Medulla oblongata (tissue), 1 donor: ENCODE data around the gene ENTPD8.
A peak's percentile ranks its signal among the peaks of the same experiment; 100 is the strongest.

Experiments
- DNase-seq: peaks from one replicate; pipeline ENCODE4 v3.0.0-alpha.2; 2015; ENCODE audit errors: extremely low spot score

Gene ENTPD8

DNA sequence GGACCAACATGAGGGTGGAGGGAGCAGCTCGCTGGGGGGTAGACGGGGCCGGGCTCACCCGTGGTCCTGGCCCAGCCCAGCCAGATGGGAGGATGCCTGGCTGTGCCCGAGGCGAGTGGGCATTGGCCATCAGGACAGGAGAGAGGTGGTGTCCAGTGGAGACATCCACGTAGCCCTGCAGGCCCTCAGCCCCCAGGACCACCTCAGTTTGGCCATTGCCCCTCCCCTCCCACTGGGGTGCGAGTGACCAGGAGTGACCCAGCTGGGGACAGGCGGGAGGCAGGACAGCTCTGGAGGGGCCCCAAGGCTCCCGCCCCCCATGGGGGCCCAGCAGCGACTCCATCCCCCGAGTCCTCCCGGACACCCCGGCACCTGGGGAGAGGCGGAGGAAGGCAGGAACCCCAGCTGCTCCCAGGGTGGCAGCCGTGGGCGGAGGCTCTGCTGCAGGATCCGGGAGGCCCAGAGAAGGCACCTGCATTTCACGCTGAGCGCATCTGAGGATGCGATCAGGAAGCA is 9.7 kb downstream of the ENTPD8 start:
- DNase-seq, result no peak

DNA sequence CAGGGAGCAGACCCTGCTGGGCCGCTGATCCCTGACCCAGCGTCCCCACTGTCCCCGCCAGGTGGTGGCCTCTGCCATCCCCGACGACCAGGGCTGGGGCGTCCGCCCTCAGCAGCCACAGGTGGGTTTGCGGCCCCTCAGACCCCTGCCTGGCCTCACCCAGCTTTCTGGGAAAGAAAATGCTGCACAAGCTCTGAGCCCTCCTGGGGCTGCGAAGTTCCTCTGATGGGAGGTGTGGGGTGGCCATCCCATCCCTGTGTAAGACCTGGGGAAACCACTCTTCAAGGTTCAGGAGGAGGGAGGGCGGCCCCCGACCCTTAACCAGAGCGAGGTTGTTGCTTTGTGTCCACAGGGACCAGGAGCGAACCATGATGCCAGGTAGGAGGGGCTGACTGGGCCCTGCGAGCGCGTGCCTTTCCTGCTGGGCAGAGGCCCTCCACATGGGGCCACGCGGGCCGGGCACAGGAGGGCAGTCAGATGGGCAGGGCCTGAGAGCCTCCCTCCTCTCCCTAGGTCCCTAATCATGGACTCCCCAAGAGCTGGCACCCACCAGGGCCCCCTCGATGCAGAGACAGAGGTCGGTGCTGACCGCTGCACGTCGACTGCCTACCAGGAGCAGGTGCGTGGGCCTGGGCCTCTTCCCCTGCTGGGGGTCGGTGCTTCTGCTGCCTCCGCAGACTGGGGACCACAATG is 10.3 kb downstream of the ENTPD8 start:
- DNase-seq, result no peak

DNA sequence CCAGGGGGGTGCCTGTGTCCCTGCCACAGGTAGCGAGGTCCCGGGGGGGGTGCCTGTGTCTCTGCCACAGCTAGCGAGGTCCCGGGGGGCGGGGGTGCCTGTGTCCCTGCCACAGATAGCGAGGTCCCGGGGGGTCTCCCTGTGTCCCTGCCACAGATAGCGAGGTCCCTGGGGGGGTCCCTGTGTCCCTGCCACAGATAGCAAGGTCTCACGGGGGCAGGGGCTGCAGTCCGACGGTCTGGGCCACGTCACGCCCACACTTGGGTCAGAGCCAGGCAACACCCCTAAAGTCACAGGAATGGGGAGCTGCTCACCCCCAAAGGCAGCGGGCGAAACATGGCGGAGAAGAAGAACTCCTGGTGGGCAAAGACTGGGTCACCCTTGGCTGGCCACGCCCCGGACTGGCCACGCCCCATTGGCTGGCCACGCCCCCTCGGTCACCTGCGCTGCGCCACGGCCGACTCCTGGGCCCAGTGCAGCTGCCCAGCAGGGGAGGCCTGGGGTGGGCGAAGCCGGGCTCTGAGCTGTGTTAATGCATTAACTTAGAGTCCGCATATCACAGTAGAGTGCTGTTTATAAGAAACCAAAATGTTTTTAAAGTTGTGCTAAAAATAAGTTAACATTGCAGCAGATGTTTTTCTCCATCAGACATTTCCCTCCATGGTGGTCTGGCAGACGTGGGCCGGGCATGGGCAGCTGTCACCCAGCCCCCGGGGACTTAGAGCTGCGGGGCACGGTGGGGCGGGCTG is 11.0 kb downstream of the ENTPD8 start:
- DNase-seq, result no peak

DNA sequence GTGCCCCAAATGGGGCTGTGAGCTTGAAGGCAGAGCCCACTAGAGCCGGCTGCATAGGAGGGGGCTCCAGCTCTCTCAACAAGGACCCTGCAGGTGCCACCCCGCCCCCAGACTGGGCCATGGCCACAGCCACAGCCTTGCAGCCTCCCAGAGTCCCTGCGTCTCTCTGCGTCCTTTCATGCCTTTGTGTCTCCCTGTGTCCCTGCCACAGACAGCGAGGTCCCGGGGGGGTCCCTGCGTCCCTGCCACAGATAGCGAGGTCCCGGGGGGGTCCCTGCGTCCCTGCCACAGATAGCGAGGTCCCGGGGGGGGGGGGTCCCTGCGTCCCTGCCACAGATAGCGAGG is 11.6 kb downstream of the ENTPD8 start:
- no peak for DNase-seq

DNA sequence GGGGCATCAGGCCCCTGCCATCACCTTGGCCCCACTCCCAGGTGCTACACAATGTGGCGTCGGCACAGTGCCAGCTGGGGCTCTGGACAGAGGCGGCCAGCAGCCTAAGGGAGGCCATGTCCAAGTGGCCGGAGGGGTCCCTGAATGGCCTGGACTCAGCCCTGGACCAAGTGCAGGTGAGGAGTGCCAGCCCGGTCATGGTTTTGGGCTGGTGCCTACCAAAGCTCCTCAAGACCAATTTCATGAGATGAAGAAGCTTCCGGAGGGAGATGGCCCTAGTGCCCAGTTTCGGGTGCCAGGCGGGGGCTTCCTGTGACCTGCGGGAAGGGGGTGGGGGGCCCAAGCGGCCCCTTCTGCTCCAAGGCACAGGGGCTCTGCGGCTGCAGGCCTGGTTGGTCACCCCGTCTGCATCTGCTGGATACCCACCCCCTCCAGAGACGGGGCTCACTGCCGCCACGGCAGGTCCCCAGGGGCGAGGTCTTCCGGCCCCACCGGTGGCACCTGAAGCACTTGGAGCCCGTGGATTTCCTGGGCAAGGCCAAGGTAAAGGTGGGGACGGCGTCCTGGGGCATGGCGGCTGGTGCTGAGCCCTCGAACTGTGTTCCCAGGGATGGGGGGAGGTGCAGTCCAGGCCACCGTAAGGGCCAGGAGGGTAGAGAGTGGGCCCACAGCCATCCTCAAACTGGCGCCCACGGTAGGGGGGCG is 12.2 kb downstream of the ENTPD8 start:
- DNase-seq, result no peak

DNA sequence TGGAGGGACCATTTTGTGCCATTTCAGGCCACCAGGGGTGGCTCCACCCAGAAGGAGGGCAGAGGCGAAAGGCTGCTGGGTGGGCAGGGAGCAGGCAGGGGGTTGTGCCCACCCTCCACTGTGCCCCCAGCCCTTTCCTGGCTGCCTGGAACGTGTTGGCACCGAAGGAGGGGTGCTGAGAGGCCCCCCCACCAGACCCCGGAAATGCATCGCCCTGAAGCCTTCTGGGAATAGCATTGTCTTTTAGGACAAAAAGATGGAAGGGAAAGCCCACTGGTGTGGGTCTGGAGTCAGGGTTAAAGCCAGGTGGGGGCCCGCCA is 12.9 kb downstream of the ENTPD8 start:
- no peak for DNase-seq

DNA sequence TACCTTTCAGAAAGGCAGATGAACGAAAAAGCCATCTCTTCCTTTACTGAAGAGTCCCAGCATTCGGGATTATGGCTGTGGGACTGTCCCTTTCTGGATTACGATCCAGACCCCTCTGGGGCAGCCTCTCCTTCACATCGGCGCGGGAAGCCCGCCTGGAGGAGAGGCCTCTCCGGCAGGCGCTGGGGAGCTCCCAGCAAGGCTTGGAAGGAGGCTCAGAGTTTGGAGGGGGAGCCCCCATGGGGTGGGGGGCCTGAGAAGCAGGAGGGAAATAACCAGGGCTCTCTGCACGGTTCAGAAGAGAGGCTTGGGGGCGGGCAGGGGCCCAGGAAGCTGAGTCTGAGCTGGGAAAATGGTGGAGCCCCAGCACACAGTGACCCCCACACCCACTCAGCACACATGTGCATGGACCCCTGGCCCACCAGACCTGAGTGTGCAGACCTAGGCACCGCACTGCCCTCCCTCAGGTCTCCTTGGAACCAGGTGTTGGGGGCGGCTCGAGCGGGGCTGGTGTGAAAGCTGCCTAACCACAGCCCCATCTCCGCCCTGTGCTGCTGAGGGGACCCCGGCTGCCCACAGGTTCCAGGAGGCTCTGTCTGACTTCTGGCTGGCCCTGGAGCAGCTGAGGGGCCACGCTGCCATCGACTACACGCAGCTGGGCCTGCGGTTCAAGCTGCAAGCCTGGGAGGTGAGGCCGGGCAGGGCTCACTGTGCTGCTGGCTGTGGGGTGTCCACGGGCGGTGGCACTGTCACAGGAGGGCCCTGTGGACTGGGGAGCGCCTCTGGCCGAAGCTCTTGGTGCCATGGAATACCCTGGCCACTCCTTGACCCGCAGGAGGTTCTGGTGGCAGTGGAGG is 13.5 kb downstream of the ENTPD8 start:
- DNase-seq, result no peak

DNA sequence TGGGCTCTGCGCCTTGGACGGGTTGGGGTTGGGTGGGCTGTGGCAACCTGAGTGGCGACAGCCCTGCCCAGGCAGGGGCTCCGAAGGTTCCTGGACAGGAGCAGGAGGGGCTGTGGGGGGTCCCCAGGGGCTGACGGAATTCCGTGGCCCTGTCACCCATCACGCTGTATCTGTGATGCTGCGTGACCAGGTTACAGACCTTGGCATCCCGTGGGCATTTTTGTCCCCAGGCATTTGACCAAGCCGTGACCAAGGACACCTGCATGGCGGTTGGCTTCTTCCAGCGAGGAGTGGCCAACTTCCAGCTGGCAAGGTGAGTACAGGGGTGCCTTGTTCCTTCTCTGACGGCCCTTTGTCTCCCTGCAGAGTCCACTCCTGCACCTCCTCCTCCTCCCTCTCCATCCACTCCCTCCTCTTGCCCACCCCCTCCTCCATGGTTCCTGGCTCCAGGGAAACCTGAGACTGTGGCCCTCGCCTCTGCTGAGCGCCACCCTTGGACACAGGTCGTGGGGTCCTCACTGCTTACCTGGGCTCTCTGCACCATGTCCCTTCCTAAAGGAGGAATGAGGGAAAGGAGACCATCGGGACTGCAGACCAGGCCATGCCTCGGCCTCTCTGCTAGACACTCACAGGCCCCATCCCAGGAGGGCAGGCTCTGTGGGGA is 15.0 kb downstream of the ENTPD8 start:
- no peak for DNase-seq

DNA sequence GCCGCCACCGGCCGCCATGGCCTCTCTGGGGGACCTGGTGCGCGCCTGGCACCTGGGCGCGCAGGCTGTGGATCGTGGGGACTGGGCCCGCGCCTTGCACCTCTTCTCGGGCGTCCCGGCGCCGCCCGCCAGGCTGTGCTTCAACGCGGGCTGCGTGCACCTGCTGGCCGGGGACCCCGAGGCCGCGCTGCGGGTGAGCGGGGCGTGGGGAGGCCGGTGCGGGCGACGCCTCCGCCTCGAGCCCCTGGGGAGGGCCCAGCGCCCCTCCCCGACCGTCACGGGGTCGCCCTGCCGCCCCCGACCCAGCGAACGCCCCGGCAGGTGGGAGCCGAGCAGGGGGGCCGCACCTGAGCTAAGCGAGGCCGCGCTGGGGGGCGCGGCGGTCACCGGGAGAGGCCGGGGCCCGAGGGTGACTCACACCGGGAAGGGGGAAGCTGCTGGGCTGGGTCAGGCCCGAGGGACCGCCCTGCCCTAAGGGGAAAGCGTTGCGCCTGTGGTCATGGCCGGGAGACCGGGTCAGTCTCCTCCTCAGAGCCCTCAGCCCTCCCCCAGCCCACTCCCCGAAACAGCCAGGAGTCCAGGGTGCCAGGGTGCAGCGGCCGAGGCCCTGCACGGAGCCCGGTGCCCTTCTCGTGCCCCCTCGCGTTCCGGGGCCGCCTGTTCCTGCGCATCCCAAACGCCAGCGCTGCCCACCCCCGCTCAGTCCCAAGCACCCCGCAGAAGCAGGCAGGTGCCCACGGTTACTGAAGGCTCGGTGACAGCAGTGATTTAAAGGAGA is 17.5 kb downstream of the ENTPD8 start:
- no peak for DNase-seq

DNA sequence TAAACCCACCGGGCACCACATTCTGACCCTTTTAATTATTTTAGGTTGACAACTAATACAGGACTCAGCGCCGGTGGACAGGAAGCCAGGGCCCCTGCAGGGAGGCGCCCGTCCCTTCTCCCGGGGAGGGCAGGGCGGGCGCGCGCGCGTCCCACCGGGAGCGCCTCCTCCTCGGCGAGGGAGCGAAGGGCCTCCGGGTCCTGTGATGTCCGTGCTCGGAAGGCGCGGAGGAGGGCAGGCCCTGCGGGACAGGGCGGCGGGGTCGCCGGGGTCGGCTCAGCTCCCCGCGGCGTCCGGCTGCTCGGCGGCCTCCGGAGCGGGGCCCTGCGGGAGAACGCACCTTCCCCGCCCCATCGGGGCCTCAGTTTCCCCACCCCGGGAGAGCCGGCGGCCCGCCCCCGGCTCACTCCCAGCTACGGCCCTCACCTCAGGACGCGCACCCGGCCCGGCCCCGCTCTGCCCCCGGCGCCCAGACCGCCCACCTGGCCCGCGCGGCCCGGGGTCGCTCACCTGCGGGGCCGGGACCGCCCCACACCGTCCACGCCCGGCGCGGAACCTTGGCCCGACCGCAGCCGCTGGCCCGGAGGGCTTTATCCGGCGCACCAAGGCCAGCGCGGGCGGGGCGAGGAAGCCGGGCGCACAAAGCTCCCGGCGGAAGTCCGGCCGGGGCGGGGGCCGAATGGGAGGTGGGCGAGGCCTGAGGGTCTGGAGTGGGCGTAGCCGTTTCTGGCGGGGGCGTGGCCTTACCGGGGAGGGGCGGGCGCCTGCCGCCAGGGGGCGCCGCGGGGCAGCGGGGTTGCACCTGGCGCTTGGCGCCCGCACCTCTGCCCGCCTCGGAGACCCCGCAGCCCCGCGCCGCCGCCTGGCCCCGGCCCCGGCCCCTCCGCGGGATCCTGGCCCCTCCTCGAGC is 18.3 kb downstream of the ENTPD8 start, which contains the start of the genes EXD3 and NOXA1:
TSS of gene EXD3 (minus strand) at position 559 of the 910 bp plus-strand sequence. CDS start 27,805 bp downstream, outside the sequence.
TSS of gene NOXA1 (plus strand) at position 790 of the 910 bp plus-strand sequence. CDS start 137 bp downstream, outside the sequence.
- DNase-seq, result peak; percentile 95

DNA sequence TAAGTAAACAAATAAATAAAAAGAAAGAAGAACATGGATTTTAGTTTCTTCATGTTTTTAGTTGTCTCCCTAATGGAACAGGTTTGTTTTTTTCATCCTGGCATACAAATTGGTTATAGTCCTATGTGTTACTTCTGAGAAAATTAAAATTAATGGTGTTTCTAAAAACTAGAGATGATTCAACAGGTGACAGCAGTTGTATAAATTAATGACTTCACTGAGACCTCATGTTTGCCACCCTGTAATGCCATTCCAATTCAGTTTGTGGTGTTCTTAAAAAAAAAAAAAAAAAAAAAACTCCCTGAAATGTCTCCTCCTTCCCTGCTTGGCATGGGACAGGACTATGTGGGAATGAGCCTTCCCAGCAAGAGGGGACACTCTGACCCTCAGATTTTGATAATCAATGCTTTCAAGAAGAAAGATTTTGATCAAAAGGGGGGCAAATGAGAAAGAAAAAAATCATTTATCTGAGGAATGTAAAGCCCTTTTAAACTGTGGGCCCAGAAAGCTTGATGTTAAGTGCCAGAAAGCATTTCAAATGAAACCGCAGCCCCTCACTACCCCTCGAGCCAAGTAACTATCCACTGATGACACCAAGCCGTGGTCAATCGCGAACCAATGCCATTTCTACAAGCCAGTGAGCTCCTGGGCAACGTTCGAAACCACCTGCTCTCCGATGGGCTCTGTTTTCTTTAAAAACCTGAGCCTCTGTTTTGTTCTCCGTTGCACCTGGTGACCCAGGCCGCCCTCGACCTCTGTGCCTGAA is 19.1 kb downstream of the ENTPD8 start:
- DNase-seq, result no peak

DNA sequence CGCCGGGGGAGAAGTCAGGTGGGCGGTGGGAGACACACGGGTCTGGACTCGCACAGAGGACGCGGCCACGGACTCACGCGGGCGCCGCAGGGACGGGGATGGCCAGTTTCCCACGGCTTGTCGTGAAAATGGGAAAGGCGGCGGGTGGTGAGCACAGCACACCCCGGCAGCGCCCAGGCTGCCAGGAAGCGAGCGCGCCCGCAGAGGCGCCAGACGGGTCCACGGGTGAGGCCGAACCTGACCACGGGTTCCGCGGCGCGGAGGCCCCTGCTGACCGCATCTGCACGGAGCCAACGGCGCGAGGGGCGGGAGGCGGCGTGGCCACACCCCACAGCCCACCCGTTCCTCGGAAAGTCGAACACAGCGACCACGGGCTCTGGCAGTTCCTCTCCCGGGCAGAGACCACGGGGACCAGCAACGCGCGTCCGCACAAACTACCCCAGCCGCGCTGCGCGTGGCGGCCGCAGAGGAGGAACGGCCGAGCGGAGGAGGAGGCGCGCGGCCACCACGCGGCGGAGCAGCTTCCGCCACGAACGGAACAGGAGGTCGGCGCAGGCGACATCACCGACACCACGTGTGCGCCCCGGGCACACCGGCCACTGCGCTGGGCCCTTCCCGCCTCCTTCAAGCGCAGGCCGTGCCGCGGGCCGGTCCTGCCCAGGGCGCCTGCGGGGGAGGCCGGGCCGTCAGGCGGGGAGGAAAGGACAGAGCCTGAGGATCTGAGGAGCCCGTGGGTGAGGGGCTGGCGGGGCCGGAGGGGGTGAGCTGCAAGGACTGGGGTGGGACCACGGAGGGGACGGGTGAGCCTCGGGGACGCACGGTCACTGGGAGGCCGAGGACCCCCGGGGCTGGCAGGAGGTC is 23.8 kb downstream of the ENTPD8 start:
- no peak for DNase-seq

DNA sequence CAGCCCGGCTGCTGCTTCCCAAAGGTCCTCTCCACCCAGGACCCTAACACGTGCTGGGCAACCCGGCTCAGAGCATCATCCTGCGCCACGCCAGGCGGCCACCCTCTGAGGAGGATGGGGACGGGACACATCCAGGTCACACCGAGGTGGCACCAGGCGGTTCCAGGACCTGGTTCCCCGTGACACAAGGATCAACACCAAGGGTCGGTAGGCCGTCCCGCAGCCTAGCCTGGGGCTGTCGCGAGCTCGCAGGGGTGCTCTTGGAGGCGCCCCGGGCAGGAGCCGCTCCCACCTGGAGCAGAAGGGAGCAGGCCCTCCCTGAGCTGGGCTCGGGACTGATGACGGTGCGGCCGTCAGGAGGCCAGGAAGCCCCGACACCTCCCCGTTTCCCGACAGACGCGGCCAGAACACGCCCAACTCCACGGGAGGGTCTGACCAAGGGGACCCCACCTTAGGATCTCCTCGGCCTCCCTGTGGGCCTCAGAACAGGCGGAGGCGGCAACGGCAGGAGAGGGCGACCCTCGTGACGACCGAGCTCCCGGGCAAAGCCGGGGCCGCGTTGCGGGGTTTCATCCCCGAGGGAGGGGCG is 24.5 kb downstream of the ENTPD8 start:
- no peak for DNase-seq

DNA sequence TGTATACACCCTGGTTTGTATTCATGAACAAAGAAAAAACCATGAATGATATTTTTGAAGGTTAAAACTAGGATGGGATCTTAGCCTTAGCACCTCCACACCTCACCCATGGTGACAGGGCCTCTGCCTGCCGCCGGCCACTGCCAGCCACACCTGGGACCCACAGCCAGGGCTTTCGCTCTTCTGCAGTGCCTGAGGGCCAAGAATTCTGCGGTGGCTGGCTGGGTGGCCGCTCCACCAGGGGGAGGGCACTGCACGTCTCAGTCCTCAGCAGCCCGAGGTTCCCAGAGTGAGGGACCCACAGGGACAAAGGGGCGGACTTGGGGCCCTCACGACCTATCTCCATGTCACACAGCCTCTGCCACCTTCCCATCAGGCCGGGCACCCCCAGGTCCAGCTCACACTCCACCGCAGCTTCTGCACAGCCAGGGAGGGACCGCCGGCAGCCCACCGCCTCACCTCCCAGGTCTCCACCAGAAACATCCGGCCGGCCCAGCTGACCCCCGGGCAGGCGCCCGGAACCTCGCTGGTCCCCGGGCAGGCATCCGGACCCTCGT is 25.1 kb downstream of the ENTPD8 start:
- no peak for DNase-seq

DNA sequence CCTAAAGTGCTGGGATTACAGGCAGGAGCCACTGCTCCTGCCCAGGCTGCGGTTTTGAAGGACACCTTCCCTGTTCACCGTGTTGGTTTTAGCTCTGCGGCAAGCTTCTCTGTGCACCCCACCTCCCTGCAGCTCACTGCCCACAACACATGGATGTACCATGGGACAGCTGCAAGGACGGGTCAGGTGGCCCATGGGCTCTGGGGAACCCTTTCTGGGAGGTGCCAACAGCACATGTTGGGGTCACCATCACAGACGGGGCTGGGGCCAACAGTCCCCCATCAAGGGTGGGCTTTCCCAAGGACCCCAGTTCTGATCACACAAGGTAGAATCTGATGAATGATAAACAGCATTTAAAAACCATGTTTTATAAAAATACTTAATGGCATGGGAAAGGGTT is 25.7 kb downstream of the ENTPD8 start:
- DNase-seq, result no peak

DNA sequence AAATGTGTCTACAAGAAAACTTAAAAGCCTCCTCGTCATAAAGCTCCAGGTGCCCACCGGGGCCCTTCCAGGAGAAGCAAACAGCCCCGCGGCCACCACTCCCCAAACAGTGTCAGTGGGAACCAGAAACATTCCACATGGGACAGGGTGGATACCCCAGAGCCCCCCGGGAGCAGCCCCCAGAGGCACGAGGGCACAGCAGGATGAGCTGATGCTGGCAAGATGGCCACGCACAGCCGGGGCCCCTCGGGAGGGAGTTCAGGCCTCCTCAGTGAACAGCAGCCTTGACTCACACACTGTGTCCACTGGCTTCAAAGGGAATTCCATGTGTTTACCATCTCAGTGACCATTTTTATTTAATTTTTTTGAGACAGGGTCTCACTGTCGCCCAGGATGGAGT is 28.7 kb downstream of the ENTPD8 start:
- no peak for DNase-seq
